ENCODE measurements around the gene HJV.

Gene HJV

GRCh38 chr1:145992502-145992936, 29.0 kb downstream of the HJV start:
- DNase-seq = no peak

DNA sequence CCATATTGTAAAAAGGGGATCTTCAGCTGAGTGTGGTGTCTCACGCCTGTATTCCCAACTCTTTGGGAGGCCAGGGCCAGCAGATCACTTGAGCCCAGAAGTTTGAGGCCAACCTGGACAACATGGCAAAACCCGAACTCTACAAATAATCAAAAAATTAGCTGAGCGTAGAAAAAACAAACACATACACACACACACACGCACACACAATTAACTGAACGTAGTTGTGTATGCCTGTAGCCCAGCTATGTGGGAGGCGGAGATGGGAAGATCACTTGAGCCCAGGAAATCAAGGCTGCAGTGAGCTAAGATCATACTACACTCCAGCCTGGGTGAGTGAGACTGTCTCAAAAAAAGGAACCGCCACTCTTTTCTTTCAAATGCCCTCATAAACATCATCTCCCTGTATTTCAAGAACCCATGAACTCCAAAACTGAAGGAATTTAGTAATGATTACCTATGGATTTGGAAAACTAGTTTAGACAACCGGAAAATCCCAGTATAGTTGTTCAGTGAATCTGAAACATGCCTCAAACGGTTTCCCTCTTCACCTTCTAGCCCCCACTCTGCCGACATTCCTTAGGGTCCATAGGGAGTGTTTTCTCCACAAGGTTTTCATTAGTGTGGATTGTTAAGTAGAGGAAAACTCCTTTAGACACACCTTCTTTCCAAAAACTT, 29.7 kb downstream of the HJV start:
- DNase-seq = no peak

- DNase-seq = no peak
Observed at GRCh38 chr1:145990249-145990855, 31.2 kb downstream of the HJV start.

DNA sequence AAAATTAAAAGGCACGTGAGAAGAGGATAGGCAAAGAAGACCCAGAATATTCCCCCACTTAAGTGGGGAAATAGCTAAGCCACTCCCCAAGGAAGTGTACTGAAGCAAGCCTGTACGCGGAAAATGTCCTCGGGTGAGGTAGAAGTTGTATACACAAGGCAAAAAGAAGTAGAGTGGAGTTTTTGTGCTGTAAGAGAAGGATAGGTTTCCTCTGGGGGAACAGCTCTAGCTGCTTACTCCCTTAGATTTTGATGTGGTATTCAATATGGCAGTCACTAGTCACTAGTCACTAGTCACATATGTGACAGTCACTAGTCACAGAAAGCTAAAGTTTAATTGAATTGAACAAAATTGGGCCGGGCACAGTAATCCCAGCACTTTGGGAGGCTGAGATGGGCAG, 32.8 kb downstream of the HJV start:
- DNase-seq = no peak

DNA sequence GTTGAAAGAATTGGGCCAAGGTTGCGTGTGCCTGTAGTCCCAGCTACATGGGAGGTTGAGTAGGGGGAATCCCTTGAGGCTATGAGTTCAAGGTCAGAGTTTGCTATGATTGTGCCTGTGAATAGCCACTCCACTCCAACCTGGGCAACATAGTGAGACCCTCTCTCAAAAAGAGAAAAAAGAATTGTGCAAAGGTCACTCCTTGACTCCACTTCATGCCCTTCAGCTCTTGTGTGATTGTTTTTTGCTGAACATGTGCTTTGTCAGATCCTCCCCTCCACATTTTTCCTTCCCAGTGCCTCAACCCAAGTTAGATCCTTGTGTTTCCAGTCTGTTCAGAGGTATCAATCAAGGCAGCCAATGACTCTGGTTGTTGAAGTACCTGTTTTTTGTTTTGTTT, 33.6 kb downstream of the HJV start:
- DNase-seq = no peak

DNA sequence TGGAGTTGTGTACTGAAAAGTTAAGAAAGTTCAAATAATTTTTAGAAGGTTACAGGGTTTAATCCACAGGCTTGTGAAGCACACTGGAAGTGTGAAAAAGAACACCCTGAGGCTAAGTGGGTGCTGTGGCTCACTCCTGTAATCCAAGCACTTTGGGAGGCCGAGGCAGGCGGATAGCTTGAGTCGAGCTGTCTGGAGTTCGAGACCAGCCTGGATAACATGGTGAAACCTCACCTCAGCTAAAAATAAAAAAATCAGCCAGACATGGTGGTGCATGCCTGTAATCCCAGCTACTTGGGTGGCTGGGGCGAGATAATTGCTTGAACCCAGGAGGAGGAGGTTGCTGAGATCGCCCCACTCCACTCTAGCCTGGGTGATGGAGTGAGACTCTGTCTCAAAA, 35.0 kb downstream of the HJV start:
- no peak for DNase-seq

DNA sequence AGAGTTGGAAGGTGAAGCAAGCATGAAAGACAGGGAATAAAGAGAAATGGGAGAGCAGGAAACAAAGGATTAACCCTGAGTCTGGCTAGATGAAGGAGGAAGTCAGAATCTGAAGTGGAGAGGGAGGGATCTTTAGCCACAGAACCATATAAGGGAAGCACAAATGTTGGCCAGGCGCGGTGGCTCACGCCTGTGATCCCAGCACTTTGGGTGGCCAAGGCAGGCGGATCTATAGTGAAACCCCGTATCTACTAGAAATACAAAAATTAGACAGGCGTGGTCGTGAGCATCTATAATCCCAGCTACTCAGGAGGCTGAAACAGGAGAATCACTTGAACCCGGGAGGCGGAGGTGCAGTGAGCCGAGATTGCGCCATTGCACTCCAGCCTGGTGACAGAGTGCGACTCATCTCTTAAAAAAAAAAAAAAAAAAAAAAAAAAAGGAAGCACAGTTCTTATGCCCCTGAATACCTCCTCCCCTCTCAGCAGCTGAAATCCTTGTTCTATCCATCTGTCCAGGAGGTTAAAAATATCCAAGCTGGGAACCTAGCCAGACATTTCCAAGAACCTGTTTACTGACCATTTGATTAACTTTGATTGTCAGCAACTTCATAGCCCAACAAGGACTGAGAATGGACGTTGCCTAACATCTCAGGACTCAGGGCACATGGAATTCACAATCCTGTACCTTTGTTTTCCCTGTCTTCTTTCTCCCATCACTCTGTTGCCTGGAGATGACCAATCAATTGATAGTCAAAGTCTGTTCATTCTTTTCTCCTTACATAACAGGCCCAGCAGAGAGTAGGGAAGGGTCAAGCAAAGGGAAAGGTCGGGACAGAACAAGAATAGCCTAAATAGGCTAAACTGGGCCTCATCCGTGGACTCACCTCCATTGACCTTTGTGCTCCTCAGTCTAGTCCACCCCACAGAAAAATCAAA, 35.8 kb downstream of the HJV start:
- DNase-seq = no peak

DNA sequence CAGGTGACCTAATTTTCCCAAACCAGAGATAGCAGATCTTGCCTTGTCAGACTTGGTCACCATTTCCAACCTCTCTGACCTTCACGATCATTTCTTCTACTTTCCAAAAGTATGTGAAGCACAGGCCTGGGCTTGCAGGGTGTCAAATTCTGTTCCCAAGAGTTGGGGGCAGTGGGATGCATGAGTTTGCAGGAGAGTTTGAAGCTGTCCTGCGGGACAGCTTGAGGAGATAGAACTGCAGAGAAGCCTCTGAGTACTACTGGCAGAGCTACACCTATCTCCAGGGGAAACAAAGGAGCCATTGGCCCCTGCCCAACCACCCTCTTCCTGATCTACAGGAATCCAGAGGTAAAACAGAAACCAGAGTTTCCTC, 36.4 kb downstream of the HJV start:
- DNase-seq = no peak

- no peak for DNase-seq
Observed at GRCh38 chr1:145983960-145984830, 37.3 kb downstream of the HJV start.

GRCh38 chr1:145983206-145983675, 38.3 kb downstream of the HJV start:
- no peak for DNase-seq

GRCh38 chr1:145982010-145982723, 39.4 kb downstream of the HJV start:
- DNase-seq = no peak

DNA sequence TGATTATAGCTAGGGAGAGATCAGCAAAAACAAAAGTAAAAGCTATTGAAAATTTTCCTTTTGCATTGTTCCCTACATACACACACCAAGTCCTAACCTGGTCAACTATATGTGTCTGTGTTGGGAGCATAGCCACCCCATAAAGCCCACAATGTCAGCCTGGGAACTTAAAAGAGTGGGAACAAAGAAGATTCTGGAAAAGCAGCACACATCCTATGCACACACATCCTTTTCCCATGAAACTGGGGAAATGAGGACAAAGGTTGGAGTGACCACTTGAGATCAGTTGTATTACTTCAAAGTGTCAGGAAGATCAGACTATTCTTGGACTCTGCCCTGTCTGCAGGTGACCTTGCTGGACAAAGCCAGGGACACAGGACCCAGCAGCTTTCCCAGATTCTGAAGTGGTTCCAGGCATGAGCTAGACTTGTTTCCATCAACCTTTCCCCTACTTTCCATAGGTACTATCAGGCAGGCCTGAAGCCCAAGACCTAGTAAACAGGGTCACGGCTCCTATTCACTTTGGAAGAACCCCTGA, 41.0 kb downstream of the HJV start:
- no peak for DNase-seq

GRCh38 chr1:145979746-145980456, 41.6 kb downstream of the HJV start:
- DNase-seq = no peak

DNA sequence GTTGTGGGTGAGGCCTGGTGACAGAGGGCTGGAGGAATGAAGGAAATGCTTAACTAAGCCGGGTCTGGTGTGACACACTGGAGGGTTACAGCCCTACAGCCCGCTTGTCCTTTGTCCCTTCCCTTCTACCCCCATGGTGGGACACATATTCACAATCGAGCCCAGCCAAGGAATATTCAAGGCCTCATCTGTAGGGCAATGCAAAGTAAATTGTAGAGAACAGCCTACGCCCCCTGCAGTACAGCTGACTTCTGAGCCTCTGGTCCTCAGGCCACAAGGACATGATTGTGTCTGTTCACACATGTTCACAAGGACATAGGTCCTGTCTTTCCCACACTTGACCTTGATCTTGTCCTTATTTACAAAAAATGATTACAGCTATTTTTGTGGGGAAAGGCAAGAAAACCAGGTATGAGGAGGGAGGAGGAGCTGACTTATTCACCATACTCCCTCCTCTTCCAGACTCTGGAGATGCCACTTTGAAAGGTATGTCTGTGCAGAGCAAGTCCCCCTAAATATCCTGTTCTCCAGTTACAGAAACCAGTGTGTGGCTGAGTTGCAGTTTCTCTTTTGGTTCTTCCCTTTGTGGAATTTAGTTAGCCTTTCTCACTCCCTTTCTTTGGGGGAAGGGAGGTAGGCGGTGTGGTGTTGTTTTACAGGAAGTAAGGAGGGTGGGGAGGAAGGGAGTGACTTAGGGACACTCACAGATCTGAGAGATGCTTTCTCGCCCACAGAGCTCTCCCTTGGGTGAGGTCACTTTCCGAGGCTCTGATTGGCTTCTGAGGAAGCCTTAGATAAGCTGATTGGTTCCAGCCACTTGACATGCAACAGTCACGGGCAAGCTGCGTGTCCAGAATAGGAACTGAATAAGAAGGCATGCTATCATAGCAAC, 42.4 kb downstream of the HJV start:
- DNase-seq = peak; percentile 97

GRCh38 chr1:145978471-145978853, 43.1 kb downstream of the HJV start:
- DNase-seq = no peak

- peak; percentile 79 for DNase-seq
Observed at GRCh38 chr1:145977486-145978470, 43.8 kb downstream of the HJV start.

DNA sequence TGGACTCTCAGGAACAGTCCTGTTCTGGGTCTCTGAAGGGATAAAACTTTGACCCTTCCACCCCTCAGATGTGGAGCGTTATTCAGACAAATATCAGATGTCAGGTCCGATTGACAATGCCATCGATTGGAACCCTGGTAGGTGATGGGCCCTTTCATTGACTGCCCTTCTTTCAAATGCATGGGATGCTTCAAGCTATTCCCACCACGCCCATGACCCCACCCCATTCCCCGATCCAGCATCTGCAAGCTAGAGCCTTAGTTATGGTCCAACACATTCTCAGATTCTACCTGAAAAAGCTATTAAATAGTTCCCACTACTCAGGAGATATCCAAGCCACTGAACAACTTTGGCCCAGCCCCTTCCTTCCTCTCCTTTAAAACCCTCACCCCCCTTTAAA, 44.5 kb downstream of the HJV start:
- DNase-seq = no peak

DNA sequence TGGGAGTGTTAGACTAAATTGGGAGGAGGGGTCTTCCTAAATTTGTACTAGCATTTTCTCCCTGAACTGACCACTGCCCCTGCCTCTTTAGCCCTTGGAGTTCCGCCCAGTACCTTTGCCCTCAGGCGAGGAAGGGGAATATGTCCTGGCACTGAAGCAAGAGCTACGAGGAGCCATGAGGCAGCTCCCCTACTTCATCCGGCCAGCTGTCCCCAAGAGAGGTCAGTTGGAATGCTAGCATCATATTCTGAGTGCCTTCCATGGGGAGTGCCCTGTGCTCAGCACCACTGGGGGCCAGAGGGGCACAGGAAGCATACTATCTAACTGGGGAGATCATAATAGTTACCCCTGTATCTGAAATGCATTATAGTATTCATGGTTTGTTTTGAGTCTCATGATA, 46.3 kb downstream of the HJV start:
- DNase-seq = no peak

DNA sequence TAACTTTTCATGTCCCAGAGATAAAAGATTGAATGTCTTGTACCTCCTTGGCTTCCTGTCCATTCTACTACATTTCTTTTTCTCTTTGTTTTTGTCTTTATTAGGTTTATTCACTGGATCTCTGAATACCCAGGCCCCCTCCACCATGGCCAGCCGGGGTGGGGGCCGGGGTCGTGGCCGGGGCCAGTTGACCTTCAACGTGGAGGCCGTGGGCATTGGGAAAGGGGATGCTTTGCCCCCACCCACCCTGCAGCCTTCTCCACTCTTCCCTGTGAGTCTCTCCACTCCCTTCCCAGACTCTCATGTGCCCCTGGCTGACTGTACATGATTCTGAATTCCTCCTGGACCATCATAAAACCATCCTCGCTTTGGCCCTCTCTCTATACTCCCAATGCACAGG, 46.8 kb downstream of the HJV start:
- DNase-seq = no peak

All from NCI-H2107 (cell line).